Coronary artery (tissue), 2 donors: ENCODE measurements around the gene HLA-E.
"Not testable (repeated sequence)": the region's sequence is repeated elsewhere in the genome, so short reads cannot be mapped to it uniquely, and the experiment has no call there.

Experiments used
- DNase-seq: peaks from one replicate; pipeline ENCODE4 v3.0.0-alpha.2; 2017; ENCODE audit warnings: low spot score
- H3K27ac ChIP-seq, 2 donors: fragments of 200-600 bp; sonication (generic); one replicate each; pipeline ENCODE4 v1.5.1; 2016 to 2019
- H3K4me3 ChIP-seq: fragments of 200-600 bp; sonication (generic); 2 replicates; pipeline ENCODE4 v1.5.1; 2016; ENCODE audit warnings: mild to moderate bottlenecking, moderate library complexity
- CTCF ChIP-seq: fragments of 200-600 bp; sonication (generic); IDR thresholded peaks from one replicate; pipeline ENCODE4 v1.5.1; 2019; ENCODE audit warnings: antibody characterized with exemption

Gene HLA-E

GRCh38 chr6:30491991-30492952 is 3.0 kb downstream of the HLA-E start:
- no peak for TF ChIP-seq CTCF
- H3K27ac ChIP-seq = peak overlapping the region in 1 of 2 donors; percentile 17
- H3K4me3 ChIP-seq = peak overlapping the region; percentile 97
- DNase-seq = no peak

- Histone ChIP-seq H3K4me3 (no peak overlapping the region), H3K27ac (no peak overlapping the region)
- no peak for TF ChIP-seq CTCF
- no peak for DNase-seq
Measured at GRCh38 chr6:30493643-30494250, 4.4 kb downstream of the HLA-E start.

GRCh38 chr6:30494291-30494861 is 5.1 kb downstream of the HLA-E start:
- Histone ChIP-seq H3K27ac (no peak overlapping the region), H3K4me3 (no peak overlapping the region)
- no peak for DNase-seq
- TF ChIP-seq CTCF = no peak

- not testable (repeated sequence) for H3K27ac ChIP-seq
Measured at GRCh38 chr6:30495060-30495459, 5.8 kb downstream of the HLA-E start.

GRCh38 chr6:30495993-30496392 is 6.7 kb downstream of the HLA-E start:
- peak overlapping the region in 1 of 2 donors; percentile 68 for H3K27ac ChIP-seq
- DNase-seq = no peak
- H3K4me3 ChIP-seq = no peak overlapping the region
- TF ChIP-seq CTCF = no peak

More at GRCh38 chr6:30495060-30495459, 5.8 kb downstream of the HLA-E start:
- not testable (repeated sequence) for DNase-seq, H3K4me3 ChIP-seq

GRCh38 chr6:30497261-30497599 is 7.9 kb downstream of the HLA-E start:
- not testable (repeated sequence) for DNase-seq, H3K4me3 ChIP-seq
- peak overlapping the region in 1 of 2 donors; percentile 68 for H3K27ac ChIP-seq

GRCh38 chr6:30497714-30498113 is 8.4 kb downstream of the HLA-E start:
- no peak for DNase-seq
- no peak for TF ChIP-seq CTCF
- Histone ChIP-seq H3K4me3 (no peak overlapping the region), H3K27ac (no peak overlapping the region)

GRCh38 chr6:30498705-30499104 is 9.4 kb downstream of the HLA-E start:
- not testable (repeated sequence) for H3K4me3 ChIP-seq, DNase-seq, H3K27ac ChIP-seq
